ENCODE data around the gene LARP4. TPM values are rescaled to one million over a fixed set of nuclear protein-coding genes. Genes with fewer than 3 reads are reported as not detected.

The LARP4 gene
- polyA plus RNA-seq, 1 donor from 2014 or later, result 17.8 TPM

- no peaks in the 10 kb centered on the region for H4K20me1 ChIP-seq (ENCODE audit: insufficient read depth)
- no peaks in the 10 kb centered on the region for H3K79me2 ChIP-seq (replicated peaks; ENCODE audit: insufficient read depth, low read length)
- H2AFZ ChIP-seq (ENCODE audit: low read depth, low read length), result no peak overlapping the region
- no peak overlapping the region for H3K4me3 ChIP-seq (ENCODE audit: low read length)
- no peak overlapping the region for H3K27ac ChIP-seq (ENCODE audit: low read length)
- H3F3A ChIP-seq (ENCODE audit: insufficient read depth, low read length, poor library complexity, severe bottlenecking), result no peaks in the 10 kb centered on the region
- H3K9ac ChIP-seq (ENCODE audit: low read length), result no peak overlapping the region
- H3K9me3 ChIP-seq (ENCODE audit: low read length), result no peaks in the 10 kb centered on the region
- TF ChIP-seq TAF1 (IDR thresholded peaks at IDR 0.05; ENCODE audit: low read depth), result no peak
- TF ChIP-seq EZH2 (IDR thresholded peaks at IDR 0.05; ENCODE audit: borderline replicate concordance, insufficient read depth, low read length, poor library complexity, severe bottlenecking), result no peak
- no peak for TF ChIP-seq REST (IDR thresholded peaks at IDR 0.05; ENCODE audit: borderline replicate concordance)
- TF ChIP-seq POLR2AphosphoS5 (IDR thresholded peaks at IDR 0.05), result no peak
- TF ChIP-seq SMC3 (conservative IDR thresholded peaks at IDR 0.05; ENCODE audit: poor library complexity), result no peak
- TF ChIP-seq CTCF (IDR thresholded peaks at IDR 0.05; ENCODE audit: poor library complexity, severe bottlenecking), result no peak
- no peak for TF ChIP-seq MXI1 (conservative IDR thresholded peaks at IDR 0.05; ENCODE audit: poor library complexity, severe bottlenecking)
- TF ChIP-seq EP300 (conservative IDR thresholded peaks at IDR 0.05; ENCODE audit: poor library complexity, severe bottlenecking), result no peak
- TF ChIP-seq RAD21 (conservative IDR thresholded peaks at IDR 0.05), result no peak
- H3K9me2 ChIP-seq (ENCODE audit: insufficient read depth, low read length), result no peaks in the 10 kb centered on the region
- H3K36me3 ChIP-seq (ENCODE audit: insufficient read depth, low read length), result no peaks in the 10 kb centered on the region
- no peaks in the 10 kb centered on the region for H3K27me3 ChIP-seq (ENCODE audit: insufficient read depth, low read depth, low read length)
- no peak overlapping the region for H3K4me2 ChIP-seq (ENCODE audit: low read length)
Measured at GRCh38 chr12:50362671-50363070, 38.0 kb upstream of the LARP4 start.

GRCh38 chr12:50363141-50363540 lies 37.5 kb upstream of the LARP4 start:
- H3K4me3 ChIP-seq (ENCODE audit: low read length), result no peak overlapping the region
- H3K9ac ChIP-seq (ENCODE audit: low read length), result no peak overlapping the region
- no peak overlapping the region for H3K4me2 ChIP-seq (ENCODE audit: low read length)
- no peak for TF ChIP-seq SMC3 (conservative IDR thresholded peaks at IDR 0.05; ENCODE audit: poor library complexity)
- TF ChIP-seq POLR2AphosphoS5 (IDR thresholded peaks at IDR 0.05), result no peak
- no peak for TF ChIP-seq TAF1 (IDR thresholded peaks at IDR 0.05; ENCODE audit: low read depth)
- no peak for TF ChIP-seq RAD21 (conservative IDR thresholded peaks at IDR 0.05)
- no peak for TF ChIP-seq EZH2 (IDR thresholded peaks at IDR 0.05; ENCODE audit: borderline replicate concordance, insufficient read depth, low read length, poor library complexity, severe bottlenecking)
- no peak for TF ChIP-seq MXI1 (conservative IDR thresholded peaks at IDR 0.05; ENCODE audit: poor library complexity, severe bottlenecking)
- TF ChIP-seq EP300 (conservative IDR thresholded peaks at IDR 0.05; ENCODE audit: poor library complexity, severe bottlenecking), result no peak
- no peaks in the 10 kb centered on the region for H3K36me3 ChIP-seq (ENCODE audit: insufficient read depth, low read length)
- no peak overlapping the region for H2AFZ ChIP-seq (ENCODE audit: low read depth, low read length)
- H3F3A ChIP-seq (ENCODE audit: insufficient read depth, low read length, poor library complexity, severe bottlenecking), result no peaks in the 10 kb centered on the region
- H4K20me1 ChIP-seq (ENCODE audit: insufficient read depth), result no peaks in the 10 kb centered on the region
- no peaks in the 10 kb centered on the region for H3K9me2 ChIP-seq (ENCODE audit: insufficient read depth, low read length)
- no peaks in the 10 kb centered on the region for H3K27me3 ChIP-seq (ENCODE audit: insufficient read depth, low read depth, low read length)
- H3K79me2 ChIP-seq (replicated peaks; ENCODE audit: insufficient read depth, low read length), result no peaks in the 10 kb centered on the region
- H3K9me3 ChIP-seq (ENCODE audit: low read length), result no peaks in the 10 kb centered on the region
- H3K27ac ChIP-seq (ENCODE audit: low read length), result no peak overlapping the region

All from neural cell (in vitro differentiated cells).